Measurements from ENCODE around the gene PDP2. TPM values are rescaled to one million over a fixed set of nuclear protein-coding genes. Genes with fewer than 3 reads are reported as not detected.

The PDP2 gene
- total and polyA plus RNA-seq, 10 of the 15 experiments (the other 5 are each of a cell fraction or from before 2014, with no cell fraction given), result 1.9 to 31.1 (median 6.2) TPM

DNA sequence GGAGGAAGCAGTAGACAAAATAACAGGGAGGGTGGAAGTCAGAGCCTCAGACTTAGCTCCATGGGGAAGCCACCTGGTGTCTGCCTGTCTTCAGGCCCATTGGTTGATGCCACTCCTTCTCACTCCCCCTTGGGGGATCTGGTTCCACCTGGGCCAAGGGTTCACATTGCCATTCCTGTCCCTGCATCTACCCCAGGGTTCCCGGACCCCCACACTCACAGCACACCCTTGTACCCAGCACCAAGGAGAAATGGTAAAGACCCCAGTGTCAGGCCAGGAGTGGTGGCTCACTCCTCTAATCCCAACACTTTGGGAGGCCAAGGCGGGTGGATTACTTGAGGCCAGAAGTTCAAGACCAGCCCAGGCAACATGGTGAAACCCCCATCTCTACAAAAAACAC is 37.1 kb upstream of the PDP2 start:
- no peaks in the 10 kb centered on the region for H3K9me3 ChIP-seq (replicated peaks; ENCODE audit: control insufficient read depth, insufficient read depth, low read length)
- H3K36me3 ChIP-seq (ENCODE audit: control insufficient read depth in 2 of 2, insufficient read depth in 2 of 2, low read length in 1 of 2), result no peaks in the 10 kb centered on the region
- H3K79me2 ChIP-seq (ENCODE audit: control insufficient read depth, insufficient read depth, low read length), result no peaks in the 10 kb centered on the region
- H3K4me2 ChIP-seq (ENCODE audit: control insufficient read depth, insufficient read depth), result no peak overlapping the region
- no peak overlapping the region for H3K4me3 ChIP-seq
- SMC1A ChIA-PET (ENCODE audit: uncharacterized antibody, unreplicated experiment), result no interaction called here
- DNase-seq (ENCODE audit: low read depth, low spot score) (no peak), ATAC-seq (no peak), FAIRE-seq (no peak)
- intact Hi-C loops (cut with micrococcal nuclease; ENCODE audit: unreplicated experiment) (no loop called here), in situ Hi-C loops (cut with MboI) (no loop called here)
- H3K9ac ChIP-seq (ENCODE audit: control insufficient read depth, insufficient read depth, low read length), result no peak overlapping the region
- RAD21 ChIA-PET (ENCODE audit: unreplicated experiment), result no interaction called here
- H3K27ac ChIP-seq (ENCODE audit: control insufficient read depth, insufficient read depth), result no peak overlapping the region
- POLR2A ChIA-PET, result no interaction called here
- no peaks in the 10 kb centered on the region for H4K20me1 ChIP-seq (ENCODE audit: control insufficient read depth, insufficient read depth)
- BruUV-seq (replicated peaks), result no TSS peak
- H3K4me1 ChIP-seq (ENCODE audit: control insufficient read depth, insufficient read depth, low read length), result no peaks in the 10 kb centered on the region
- CTCF ChIA-PET, result interaction anchor here (1.8 to 3.2 kb wide), 2 partner anchors 12 to 24 kb away, joined by 7 to 26 read pairs; partner anchors contain the start of gene NAE1
- H3K27me3 ChIP-seq (replicated peaks in 1 of 2; ENCODE audit: control insufficient read depth in 2 of 2, insufficient read depth in 2 of 2, low read length in 1 of 2), result peaks cover 4 to 10% of the 10 kb centered on the region in 2 experiments; a peak in 3 of 4 replicates
- WGBS (ENCODE audit: insufficient coverage, insufficient replicate concordance, low lambda C conversion rate, missing lambda C conversion rate), result 44% methylated on average over 2 of the region's 2 CpGs
- no peak overlapping the region for H2AFZ ChIP-seq (ENCODE audit: control insufficient read depth, low read depth, low read length)
- TF ChIP-seq CHD4 (IDR thresholded peaks at IDR 0.05) (no peak), CTCF (IDR thresholded peaks at IDR 0.05 in 2 of 3, conservative IDR thresholded peaks at IDR 0.05 in 1 of 3; ENCODE audit: control insufficient read depth in 2 of 3, extremely low read depth in 1 of 3, insufficient read depth in 1 of 3, low read depth in 3 of 3, low read length in 3 of 3) (no peak), CREM (IDR thresholded peaks at IDR 0.05; ENCODE audit: low read depth) (no peak), YBX1 (IDR thresholded peaks at IDR 0.05) (no peak), DPF2 (IDR thresholded peaks at IDR 0.05) (no peak), SIN3A (IDR thresholded peaks at IDR 0.05; ENCODE audit: low read depth, low read length) (no peak), KAT2A (conservative IDR thresholded peaks at IDR 0.05; ENCODE audit: control insufficient read depth, low read depth, low read length) (no peak), NRF1 (conservative IDR thresholded peaks at IDR 0.05; ENCODE audit: low read depth, low read length) (no peak), TCF3 (IDR thresholded peaks at IDR 0.05; ENCODE audit: borderline replicate concordance, insufficient read depth, low read depth, low read length) (no peak), MTA3 (IDR thresholded peaks at IDR 0.05; ENCODE audit: borderline replicate concordance, low read length) (no peak), NFYB (IDR thresholded peaks at IDR 0.05; ENCODE audit: insufficient read depth, low read depth, low read length) (no peak), CBFB (IDR thresholded peaks at IDR 0.05; ENCODE audit: low read depth) (no peak)
- TF ChIP-seq, protein P1, sequence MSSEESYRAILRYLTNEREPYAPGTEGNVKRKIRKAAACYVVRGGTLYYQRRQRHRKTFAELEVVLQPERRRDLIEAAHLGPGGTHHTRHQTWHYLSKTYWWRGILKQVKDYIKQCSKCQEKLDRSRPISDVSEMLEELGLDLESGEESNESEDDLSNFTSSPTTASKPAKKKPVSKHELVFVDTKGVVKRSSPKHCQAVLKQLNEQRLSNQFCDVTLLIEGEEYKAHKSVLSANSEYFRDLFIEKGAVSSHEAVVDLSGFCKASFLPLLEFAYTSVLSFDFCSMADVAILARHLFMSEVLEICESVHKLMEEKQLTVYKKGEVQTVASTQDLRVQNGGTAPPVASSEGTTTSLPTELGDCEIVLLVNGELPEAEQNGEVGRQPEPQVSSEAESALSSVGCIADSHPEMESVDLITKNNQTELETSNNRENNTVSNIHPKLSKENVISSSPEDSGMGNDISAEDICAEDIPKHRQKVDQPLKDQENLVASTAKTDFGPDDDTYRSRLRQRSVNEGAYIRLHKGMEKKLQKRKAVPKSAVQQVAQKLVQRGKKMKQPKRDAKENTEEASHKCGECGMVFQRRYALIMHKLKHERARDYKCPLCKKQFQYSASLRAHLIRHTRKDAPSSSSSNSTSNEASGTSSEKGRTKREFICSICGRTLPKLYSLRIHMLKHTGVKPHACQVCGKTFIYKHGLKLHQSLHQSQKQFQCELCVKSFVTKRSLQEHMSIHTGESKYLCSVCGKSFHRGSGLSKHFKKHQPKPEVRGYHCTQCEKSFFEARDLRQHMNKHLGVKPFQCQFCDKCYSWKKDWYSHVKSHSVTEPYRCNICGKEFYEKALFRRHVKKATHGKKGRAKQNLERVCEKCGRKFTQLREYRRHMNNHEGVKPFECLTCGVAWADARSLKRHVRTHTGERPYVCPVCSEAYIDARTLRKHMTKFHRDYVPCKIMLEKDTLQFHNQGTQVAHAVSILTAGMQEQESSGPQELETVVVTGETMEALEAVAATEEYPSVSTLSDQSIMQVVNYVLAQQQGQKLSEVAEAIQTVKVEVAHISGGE (CRISPR knock-in tag; IDR thresholded peaks at IDR 0.05), result no peak
- TF ChIP-seq, protein P2, sequence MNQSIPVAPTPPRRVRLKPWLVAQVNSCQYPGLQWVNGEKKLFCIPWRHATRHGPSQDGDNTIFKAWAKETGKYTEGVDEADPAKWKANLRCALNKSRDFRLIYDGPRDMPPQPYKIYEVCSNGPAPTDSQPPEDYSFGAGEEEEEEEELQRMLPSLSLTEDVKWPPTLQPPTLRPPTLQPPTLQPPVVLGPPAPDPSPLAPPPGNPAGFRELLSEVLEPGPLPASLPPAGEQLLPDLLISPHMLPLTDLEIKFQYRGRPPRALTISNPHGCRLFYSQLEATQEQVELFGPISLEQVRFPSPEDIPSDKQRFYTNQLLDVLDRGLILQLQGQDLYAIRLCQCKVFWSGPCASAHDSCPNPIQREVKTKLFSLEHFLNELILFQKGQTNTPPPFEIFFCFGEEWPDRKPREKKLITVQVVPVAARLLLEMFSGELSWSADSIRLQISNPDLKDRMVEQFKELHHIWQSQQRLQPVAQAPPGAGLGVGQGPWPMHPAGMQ (IDR thresholded peaks at IDR 0.05; ENCODE audit: borderline replicate concordance), result no peak
- TF ChIP-seq, protein P3, sequence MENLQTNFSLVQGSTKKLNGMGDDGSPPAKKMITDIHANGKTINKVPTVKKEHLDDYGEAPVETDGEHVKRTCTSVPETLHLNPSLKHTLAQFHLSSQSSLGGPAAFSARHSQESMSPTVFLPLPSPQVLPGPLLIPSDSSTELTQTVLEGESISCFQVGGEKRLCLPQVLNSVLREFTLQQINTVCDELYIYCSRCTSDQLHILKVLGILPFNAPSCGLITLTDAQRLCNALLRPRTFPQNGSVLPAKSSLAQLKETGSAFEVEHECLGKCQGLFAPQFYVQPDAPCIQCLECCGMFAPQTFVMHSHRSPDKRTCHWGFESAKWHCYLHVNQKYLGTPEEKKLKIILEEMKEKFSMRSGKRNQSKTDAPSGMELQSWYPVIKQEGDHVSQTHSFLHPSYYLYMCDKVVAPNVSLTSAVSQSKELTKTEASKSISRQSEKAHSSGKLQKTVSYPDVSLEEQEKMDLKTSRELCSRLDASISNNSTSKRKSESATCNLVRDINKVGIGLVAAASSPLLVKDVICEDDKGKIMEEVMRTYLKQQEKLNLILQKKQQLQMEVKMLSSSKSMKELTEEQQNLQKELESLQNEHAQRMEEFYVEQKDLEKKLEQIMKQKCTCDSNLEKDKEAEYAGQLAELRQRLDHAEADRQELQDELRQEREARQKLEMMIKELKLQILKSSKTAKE (IDR thresholded peaks at IDR 0.05; ENCODE audit: low read depth, poor library complexity, severe bottlenecking), result no peak

Measured in GM12878 (cell line).